Mononuclear cell (primary cell): ENCODE results near the gene ANTXR1. TPM values are rescaled to one million over a fixed set of nuclear protein-coding genes. Genes with fewer than 3 reads are reported as not detected.

Experiments used
- H3K27me3 ChIP-seq: 2 replicates; pipeline ENCODE4 v1.6.0; 2011; ENCODE audit warnings: low read length, control low read depth; ENCODE audit not compliant: insufficient read depth
- H3K4me1 ChIP-seq: 2 replicates; pipeline ENCODE4 v1.5.1; 2011; ENCODE audit warnings: mild to moderate bottlenecking, low read length, control low read depth; ENCODE audit not compliant: insufficient read depth
- H3K4me3 ChIP-seq: 2 replicates; pipeline ENCODE4 v1.5.1; 2011; ENCODE audit warnings: mild to moderate bottlenecking, low read length, moderate library complexity
- H3K9me3 ChIP-seq: 2 replicates; pipeline ENCODE4 v1.5.1; 2011; ENCODE audit warnings: low read depth, mild to moderate bottlenecking, control low read depth, low read length
- total RNA-seq: library from RNA; depleted of rRNA; stranded (reverse); fragments of >200 nt; gene quantifications from one replicate; pipeline ENCODE4 v1.2.3, GENCODE V29; 2012

The ANTXR1 gene
- total RNA-seq, 1 donor: under 0.01 TPM

DNA sequence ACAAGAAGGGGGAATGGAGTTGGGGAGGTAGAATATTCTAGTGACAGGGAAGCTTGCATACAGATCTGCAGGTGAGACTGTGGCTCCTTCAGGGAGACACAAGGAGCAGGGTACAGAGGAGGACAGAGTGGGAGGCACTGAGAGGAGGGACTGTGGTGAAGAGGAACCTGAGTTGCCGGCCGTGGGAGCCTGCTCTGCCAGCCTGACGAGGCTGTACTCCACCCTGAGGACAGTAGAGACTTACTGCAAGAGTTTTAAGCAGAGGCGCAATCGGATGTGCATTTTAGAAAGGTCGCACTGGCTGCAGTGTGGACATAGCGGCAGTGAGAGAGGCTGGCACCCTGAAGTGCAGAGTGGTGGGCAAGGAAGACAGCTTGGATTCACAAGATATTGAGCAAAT is 188.3 kb downstream of the ANTXR1 start:
- Histone ChIP-seq H3K4me1 (peaks cover 6% of the 10 kb centered on the region), H3K9me3 (no peaks in the 10 kb centered on the region), H3K4me3 (no peak overlapping the region), H3K27me3 (no peaks in the 10 kb centered on the region)

DNA sequence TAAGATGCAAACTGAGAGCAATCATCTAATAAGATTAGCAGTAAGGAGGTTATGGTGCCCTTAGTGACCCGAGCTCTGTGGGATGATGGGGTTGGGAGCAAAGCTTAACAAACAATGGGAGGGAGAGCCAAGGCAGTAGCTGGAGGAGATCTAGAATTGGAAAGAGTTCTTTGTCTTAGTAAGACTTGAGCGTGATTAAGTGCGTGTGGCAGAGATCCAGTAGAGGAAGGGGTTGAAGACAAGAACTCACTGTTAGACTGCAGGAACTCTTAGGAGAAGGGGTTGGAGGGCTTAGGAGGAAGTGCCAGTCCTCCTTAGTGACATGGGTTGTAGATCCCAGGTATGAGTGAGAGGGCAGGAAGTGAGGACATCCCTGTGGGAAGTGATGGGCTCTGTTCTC is 189.3 kb downstream of the ANTXR1 start:
- H3K4me1 ChIP-seq: peaks cover 6% of the 10 kb centered on the region
- H3K9me3 ChIP-seq: no peaks in the 10 kb centered on the region
- no peaks in the 10 kb centered on the region for H3K27me3 ChIP-seq
- H3K4me3 ChIP-seq: no peak overlapping the region

DNA sequence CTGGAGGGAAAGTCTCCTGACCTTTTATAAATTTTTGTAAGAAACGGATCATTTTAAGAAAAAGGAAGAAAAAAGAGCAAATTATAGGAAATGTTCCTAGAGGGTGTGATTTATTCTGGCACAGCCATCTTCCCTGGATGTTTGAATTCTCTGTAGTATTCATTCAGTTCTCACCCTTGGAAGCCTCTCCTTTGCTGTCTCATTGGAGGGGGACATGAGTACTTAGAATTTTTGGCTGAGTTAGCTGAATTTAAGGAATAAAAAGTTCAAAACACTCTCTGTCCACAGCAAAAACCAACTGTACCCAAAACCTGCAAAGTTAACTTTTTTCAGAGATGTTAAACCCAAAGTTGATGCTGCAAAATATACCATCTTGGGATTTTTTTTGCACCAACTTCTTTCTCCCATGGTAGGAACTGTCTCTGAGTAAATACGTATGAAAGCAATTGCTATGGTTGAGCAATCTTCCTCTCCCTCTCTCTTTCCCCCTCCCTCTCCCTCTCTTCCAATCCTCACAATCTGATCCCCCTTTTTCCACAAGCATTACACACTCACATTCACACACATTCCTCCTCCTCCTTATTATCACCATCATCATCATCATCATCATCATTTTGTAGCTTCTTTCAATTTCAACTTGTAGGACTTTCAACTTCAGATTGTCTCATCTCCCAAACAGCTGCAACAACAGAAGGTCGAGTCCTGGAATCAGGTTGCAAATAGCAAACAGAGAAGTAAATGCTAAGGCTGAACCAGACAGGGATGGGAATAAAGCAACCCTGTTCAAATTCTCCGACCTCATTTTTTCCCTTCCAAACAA is 190.4 kb downstream of the ANTXR1 start:
- peaks cover 6% of the 10 kb centered on the region for H3K4me1 ChIP-seq
- no peaks in the 10 kb centered on the region for H3K27me3 ChIP-seq
- no peaks in the 10 kb centered on the region for H3K9me3 ChIP-seq
- H3K4me3 ChIP-seq: no peak overlapping the region

DNA sequence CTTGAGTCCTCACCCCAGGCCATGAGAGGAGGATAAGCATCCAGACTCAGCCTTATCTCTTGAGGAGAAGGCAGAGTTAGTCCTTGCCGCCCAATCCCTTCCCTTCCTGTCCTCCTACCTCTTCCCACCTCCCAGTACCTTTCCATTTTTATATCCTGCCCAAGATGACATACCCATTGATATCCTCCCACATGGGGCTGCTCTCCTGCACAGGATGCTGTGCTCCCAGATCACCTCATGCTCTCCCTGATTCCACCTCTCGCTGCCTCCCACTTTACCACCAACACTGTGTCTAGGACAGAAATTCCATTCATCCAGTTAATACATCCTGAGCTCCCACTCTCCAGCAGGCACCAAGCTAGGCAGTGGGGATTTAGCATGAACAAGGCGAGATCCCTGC is 191.7 kb downstream of the ANTXR1 start:
- Histone ChIP-seq H3K4me1 (peaks cover 6% of the 10 kb centered on the region), H3K4me3 (no peak overlapping the region), H3K27me3 (no peaks in the 10 kb centered on the region), H3K9me3 (no peaks in the 10 kb centered on the region)

DNA sequence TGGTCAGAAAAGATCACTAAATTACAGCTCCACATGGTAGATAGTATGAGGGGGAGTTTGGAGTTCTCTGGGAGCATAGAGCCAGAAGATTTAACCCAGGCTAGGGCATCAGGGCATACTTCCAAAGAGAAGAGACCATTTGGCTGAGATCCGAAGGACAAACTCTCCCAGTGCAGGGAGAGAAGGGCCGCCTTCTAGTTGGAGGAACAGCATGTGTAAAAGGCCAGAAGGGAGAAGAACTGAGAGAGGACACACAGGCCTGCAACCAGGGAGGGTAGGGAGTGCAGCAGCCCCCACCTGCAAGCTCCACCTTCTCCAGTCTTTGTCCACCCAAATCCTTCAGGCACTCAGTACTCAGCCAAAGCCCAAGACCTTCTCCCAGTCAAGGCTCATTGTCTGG is 192.1 kb downstream of the ANTXR1 start:
- H3K27me3 ChIP-seq: no peaks in the 10 kb centered on the region
- H3K4me3 ChIP-seq: no peak overlapping the region
- peaks cover 6% of the 10 kb centered on the region for H3K4me1 ChIP-seq
- H3K9me3 ChIP-seq: no peaks in the 10 kb centered on the region

DNA sequence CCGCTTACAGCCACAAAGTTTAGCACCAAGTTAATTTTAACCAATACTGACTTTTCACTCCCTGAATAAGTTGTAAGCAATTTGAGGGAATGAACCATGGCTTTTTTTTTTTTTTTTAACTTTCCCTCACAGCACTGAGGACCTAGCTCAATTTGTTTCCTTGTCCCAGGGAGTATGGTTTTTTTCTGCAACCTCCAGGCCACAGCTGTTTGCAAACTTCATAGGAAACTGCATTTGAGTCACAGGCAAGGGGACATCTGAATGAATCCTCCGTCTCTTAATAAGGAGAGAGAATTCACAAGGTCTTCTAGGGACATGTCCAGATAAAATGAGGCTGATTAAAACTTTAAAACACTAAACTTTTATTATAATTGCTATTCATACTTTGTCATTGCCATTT is 192.5 kb downstream of the ANTXR1 start:
- Histone ChIP-seq H3K4me3 (no peak overlapping the region), H3K4me1 (peaks cover 6% of the 10 kb centered on the region), H3K27me3 (no peaks in the 10 kb centered on the region), H3K9me3 (no peaks in the 10 kb centered on the region)

DNA sequence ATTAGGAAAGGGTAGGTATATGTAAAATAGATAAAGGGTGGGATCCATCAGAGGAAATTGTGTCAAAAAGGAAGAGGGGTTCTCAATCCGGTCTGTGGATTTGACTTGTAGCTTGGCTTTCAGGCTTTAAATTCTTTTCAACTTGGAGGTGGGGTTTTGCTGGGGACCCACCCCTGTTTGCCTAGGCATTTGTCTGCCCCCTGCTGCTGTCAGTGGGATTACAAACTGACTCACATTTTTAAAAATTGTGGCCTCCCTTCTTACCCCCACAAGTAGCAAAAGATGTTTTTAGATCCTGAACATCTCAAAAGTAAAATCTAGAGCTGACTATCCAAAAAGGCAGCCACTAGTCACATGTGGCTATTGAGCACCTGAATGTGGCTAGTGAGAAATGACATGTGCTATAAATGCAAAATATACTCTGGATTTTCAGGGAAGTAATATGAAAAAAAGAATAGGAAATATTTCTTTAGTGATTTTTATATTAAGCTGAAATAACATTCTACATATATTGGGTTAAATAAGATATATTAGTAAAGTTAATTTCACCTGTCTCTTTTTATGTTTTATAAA is 195.1 kb downstream of the ANTXR1 start:
- Histone ChIP-seq H3K27me3 (no peaks in the 10 kb centered on the region), H3K9me3 (no peaks in the 10 kb centered on the region), H3K4me3 (no peak overlapping the region), H3K4me1 (peaks cover 6% of the 10 kb centered on the region)

DNA sequence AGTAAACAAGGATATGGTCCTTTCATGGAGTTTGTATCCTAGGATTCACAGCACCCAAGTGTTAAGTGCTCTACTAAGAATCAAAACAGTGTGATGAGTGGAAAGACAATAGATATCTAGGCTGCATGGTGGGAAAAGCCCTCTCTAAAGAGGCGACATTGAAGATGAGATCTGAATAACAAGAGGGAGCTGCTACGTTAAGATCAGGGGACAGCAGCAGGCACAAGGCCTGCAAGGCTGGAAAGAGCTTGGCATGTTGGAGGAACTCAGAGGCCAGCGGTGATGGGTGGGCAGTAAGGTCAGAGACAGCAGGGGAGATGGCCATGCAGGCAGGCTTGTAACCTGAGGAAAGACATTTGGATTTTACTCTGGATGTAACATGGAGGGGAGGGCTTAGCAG is 196.5 kb downstream of the ANTXR1 start:
- H3K9me3 ChIP-seq: no peaks in the 10 kb centered on the region

DNA sequence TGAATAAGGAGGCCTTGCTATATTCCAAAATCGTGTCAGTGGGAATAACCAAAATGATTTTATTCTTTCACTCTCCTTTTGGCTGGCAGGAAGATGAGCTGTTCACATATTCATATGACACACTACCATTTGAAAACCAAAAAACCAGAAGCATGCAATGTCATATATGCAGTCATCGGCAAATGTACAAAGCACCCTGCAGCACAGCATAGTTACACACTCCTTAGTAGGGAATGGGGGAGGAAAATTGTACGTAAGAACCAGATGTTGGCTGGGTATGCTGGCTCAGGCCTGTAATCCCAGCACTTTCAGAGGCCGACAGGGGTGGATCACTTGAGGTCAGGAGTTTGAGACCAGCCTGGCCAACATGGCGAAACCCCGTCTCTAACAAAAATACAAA is 197.4 kb downstream of the ANTXR1 start:
- Histone ChIP-seq H3K4me1 (peaks cover 7% of the 10 kb centered on the region), H3K4me3 (no peak overlapping the region), H3K27me3 (no peaks in the 10 kb centered on the region), H3K9me3 (no peaks in the 10 kb centered on the region)

More for the DNA sequence above, 196.5 kb downstream of the ANTXR1 start:
- Histone ChIP-seq H3K27me3 (no peaks in the 10 kb centered on the region), H3K4me3 (no peak overlapping the region), H3K4me1 (peaks cover 2% of the 10 kb centered on the region)

DNA sequence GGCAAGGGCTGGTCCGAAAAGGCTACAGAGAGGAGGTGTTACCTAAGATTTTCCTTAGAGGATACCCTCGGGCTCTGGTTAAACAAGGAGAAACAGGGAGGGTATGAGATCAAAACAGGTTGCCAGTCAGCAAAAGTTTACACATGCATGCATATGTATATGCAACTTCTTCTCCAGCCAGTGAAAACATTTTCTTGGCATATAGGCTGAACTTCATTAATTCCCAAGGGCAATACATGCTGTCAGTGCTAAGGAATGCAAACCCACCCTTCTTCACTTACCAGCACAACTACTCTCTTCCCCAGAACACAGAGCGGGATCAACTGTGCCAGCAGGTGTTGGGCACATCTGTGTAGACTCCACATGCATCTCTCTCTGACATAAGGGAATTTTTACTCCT is 198.1 kb downstream of the ANTXR1 start:
- no peaks in the 10 kb centered on the region for H3K9me3 ChIP-seq
- no peaks in the 10 kb centered on the region for H3K27me3 ChIP-seq
- H3K4me1 ChIP-seq: peaks cover 7% of the 10 kb centered on the region
- no peak overlapping the region for H3K4me3 ChIP-seq

DNA sequence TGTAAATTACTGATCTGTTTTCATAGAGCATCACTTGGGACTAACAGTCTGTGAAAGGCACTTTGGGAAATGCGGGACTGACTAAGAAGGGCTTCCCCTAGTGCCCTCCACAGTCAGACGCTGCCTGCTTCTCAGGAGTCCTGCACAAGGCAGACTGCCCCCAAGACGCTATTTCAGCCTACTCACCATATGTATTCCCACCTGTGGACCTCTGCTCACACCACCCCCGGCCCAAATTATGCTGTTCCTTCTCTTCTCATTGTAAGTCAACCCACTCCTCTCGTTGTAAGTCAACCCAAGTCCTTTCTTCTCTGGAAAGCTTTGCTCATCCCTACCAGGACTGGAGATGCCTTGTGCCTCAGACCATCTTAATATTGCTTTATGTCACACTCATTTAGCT is 198.7 kb downstream of the ANTXR1 start:
- peaks cover 7% of the 10 kb centered on the region for H3K4me1 ChIP-seq
- no peaks in the 10 kb centered on the region for H3K9me3 ChIP-seq
- H3K4me3 ChIP-seq: no peak overlapping the region
- no peaks in the 10 kb centered on the region for H3K27me3 ChIP-seq

DNA sequence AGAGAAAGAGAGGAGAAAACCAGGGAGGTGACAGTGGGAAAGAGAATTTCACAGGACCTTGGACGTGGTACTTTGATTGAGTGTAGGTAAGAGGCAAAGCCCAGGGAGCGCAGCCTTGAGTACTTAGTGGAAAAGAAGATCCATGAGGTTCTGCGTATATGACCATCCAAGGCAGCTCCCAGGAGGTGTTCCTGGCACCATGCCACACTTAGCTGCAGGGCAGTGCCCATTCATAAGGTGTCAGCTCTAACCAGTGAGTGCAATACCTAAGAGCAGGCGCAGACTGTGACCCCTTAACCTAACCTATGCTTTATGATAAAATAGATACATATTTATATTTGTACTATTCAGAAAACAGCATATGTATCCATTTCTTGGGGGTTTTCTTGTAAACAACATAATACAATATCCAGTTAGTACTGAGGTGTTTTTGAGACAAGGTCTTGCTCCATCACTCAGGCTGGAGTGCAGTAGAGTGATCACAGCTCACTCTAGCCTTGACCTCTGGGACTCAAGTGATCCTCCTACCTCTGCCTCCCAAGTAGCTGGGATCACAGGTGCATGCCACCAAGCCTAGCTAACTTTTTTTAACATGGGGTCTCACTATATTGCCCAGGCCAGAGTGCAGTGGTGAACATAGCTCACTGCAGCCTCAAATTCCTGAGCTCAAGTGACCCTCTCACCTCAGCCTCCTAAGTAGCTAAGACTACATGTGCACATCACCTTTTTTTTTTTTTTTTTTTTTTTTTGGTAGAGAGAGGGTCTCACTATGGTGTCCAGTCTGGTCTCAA is 199.5 kb downstream of the ANTXR1 start:
- no peaks in the 10 kb centered on the region for H3K27me3 ChIP-seq
- H3K4me1 ChIP-seq: peaks cover 7% of the 10 kb centered on the region
- H3K4me3 ChIP-seq: no peak overlapping the region
- no peaks in the 10 kb centered on the region for H3K9me3 ChIP-seq

DNA sequence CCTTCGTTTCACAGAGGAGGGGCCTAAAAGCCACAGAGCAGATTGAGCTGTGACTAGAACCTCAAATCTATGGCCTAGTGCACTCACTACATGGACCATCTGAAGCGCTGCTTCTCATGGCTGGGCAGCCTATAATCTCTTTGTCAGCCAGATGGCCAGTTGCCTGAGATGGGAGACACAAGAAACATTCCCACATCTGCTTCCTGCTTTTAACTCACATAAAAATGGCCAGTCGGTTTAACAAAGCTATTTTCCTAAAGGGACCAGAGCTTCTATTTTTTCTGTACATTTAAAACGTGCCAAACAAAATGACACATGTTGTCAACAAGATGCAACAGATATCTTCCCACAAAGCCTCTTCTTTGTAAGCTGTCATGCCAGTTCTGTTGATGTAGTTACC is 200.2 kb downstream of the ANTXR1 start:
- H3K4me1 ChIP-seq: peaks cover 7% of the 10 kb centered on the region
- H3K9me3 ChIP-seq: no peaks in the 10 kb centered on the region
- no peak overlapping the region for H3K4me3 ChIP-seq
- no peaks in the 10 kb centered on the region for H3K27me3 ChIP-seq

DNA sequence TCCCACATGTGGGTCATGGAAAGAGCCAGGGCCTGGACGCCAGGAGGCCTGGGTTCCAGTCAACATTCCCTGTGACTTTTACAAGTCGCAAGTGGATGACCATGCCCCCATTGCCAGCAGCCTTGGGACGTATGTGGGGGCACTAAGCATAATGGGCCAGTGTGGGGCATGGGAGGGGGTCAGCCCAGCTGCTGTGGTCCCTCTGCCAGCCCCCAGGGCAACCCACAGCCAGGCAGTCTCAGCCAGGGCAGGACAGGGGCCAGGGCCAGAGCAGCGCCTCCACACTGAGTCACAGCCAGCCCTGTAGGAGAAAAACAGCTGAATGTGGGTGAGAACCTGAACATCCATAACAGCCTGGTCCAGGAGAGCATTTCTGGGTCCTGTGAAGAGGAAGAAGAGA is 200.8 kb downstream of the ANTXR1 start:
- Histone ChIP-seq H3K27me3 (no peaks in the 10 kb centered on the region), H3K9me3 (no peaks in the 10 kb centered on the region), H3K4me3 (no peak overlapping the region), H3K4me1 (peaks cover 7% of the 10 kb centered on the region)

DNA sequence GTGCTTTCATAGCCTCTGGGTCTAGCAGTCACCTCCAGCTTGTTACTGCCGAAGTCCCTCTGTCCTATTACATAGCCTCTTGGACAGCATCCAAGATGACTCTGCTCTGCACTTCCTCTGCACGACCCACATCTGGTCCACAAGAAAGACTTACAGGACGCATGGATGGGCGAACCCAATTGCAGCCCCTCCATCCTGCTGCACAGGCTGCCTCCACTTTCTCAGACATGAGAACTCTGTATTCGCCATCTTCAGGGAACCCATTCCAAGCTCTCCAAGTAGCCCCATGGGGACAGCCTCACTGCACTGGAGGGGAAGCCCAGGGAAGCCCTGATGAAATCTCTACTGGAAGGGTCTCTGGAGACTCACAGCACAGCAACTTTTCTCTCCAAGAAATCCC is 201.9 kb downstream of the ANTXR1 start:
- no peaks in the 10 kb centered on the region for H3K27me3 ChIP-seq
- H3K9me3 ChIP-seq: no peaks in the 10 kb centered on the region
- no peak overlapping the region for H3K4me3 ChIP-seq
- peaks cover 7% of the 10 kb centered on the region for H3K4me1 ChIP-seq
